Measurements from ENCODE around the gene NACAD.

- no peak for TF ChIP-seq CTCF (IDR thresholded peaks at IDR 0.05)
- no peak for TF ChIP-seq POLR2AphosphoS5 (IDR thresholded peaks at IDR 0.05)
- TF ChIP-seq POLR2A (IDR thresholded peaks at IDR 0.05), result no peak
- no peak for TF ChIP-seq EP300 (IDR thresholded peaks at IDR 0.05)
These were observed 34.8 kb downstream of the NACAD start for GRCh38 chr7:45053941-45054340.
